ENCODE results near the gene SYNPR.
A peak's percentile ranks its signal among the peaks of the same experiment; 100 is the strongest.

SYNPR gene

GRCh38 chr3:63584681-63585080 is 306.6 kb downstream of the SYNPR start:
- Histone ChIP-seq H3K9ac (ENCODE audit: low read length) (no peak overlapping the region), H3K56ac (ENCODE audit: low read length) (no peak overlapping the region), H3K27ac (ENCODE audit: low read depth, low read length) (no peak overlapping the region), H3K18ac (ENCODE audit: low read length) (no peak overlapping the region), H3K4me3 (ENCODE audit: low read length) (no peak overlapping the region), H2BK120ac (ENCODE audit: low read depth, low read length) (no peak overlapping the region), H3K27me3 (ENCODE audit: insufficient read depth, low read length, poor library complexity) (no peaks in the 10 kb centered on the region), H2BK15ac (replicated peaks; ENCODE audit: low read depth) (no peak overlapping the region), H3K36me3 (ENCODE audit: control insufficient read depth, insufficient read depth, low read length) (no peaks in the 10 kb centered on the region), H3K4me2 (ENCODE audit: low read length) (no peak overlapping the region), H3K4ac (ENCODE audit: low read depth, low read length) (no peak overlapping the region), H2AK5ac (ENCODE audit: low read length) (no peak overlapping the region), H3K23ac (ENCODE audit: low read length) (no peak overlapping the region), H4K8ac (ENCODE audit: low read depth, low read length) (no peak overlapping the region), H3K79me1 (ENCODE audit: low read length) (no peaks in the 10 kb centered on the region), H4K5ac (ENCODE audit: low read length) (no peak overlapping the region), H3K79me2 (ENCODE audit: control insufficient read depth, insufficient read depth, low read length) (no peaks in the 10 kb centered on the region), H2BK5ac (ENCODE audit: low read length) (no peak overlapping the region), H3K4me1 (ENCODE audit: control insufficient read depth, low read depth, low read length) (peaks cover 2% of the 10 kb centered on the region)
- no CpG with 5 or more reads among the region's 1 CpG for WGBS (ENCODE audit: extremely low coverage, insufficient coverage, low lambda C conversion rate)
- no peak for DNase-seq

- Histone ChIP-seq H3K23ac (ENCODE audit: low read length) (no peak overlapping the region), H3K4ac (ENCODE audit: low read depth, low read length) (no peak overlapping the region), H2BK5ac (ENCODE audit: low read length) (no peak overlapping the region), H3K27ac (ENCODE audit: low read depth, low read length) (no peak overlapping the region), H3K4me3 (ENCODE audit: low read length) (no peak overlapping the region), H3K56ac (ENCODE audit: low read length) (no peak overlapping the region), H2AK5ac (ENCODE audit: low read length) (no peak overlapping the region), H3K79me1 (ENCODE audit: low read length) (no peaks in the 10 kb centered on the region), H2BK15ac (replicated peaks; ENCODE audit: low read depth) (no peak overlapping the region), H3K27me3 (ENCODE audit: insufficient read depth, low read length, poor library complexity) (no peaks in the 10 kb centered on the region), H3K79me2 (ENCODE audit: control insufficient read depth, insufficient read depth, low read length) (no peaks in the 10 kb centered on the region), H2BK120ac (ENCODE audit: low read depth, low read length) (no peak overlapping the region), H3K18ac (ENCODE audit: low read length) (no peak overlapping the region), H3K36me3 (ENCODE audit: control insufficient read depth, insufficient read depth, low read length) (no peaks in the 10 kb centered on the region), H4K5ac (ENCODE audit: low read length) (no peak overlapping the region), H3K4me1 (ENCODE audit: control insufficient read depth, low read depth, low read length) (peaks cover 2% of the 10 kb centered on the region), H3K9ac (ENCODE audit: low read length) (no peak overlapping the region), H3K4me2 (ENCODE audit: low read length) (no peak overlapping the region), H4K8ac (ENCODE audit: low read depth, low read length) (no peak overlapping the region)
- no CpG with 5 or more reads among the region's 1 CpG for WGBS (ENCODE audit: extremely low coverage, insufficient coverage, low lambda C conversion rate)
- DNase-seq = no peak
Measured at GRCh38 chr3:63585927-63586326, 307.8 kb downstream of the SYNPR start.

DNA sequence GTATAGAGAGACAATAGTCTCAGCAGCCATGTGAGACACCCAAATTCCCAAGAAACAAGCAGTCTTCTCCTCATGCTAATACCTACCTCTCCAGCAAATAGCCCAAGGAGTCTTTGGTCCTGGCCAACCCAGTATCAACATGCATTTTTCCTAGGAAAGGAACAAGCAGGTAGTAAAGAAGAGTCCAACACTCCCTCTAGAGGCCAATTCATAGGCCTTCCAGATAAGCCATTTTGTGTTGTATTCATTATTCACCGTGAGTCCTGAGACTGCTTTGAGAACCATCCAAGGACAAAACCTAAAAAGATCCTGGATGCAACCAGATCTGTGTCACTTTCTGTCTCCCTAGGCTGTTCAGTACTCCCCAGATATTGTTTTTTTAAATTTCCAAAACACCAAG is 310.8 kb downstream of the SYNPR start:
- Histone ChIP-seq H3K9ac (ENCODE audit: low read length) (no peak overlapping the region), H3K4me2 (ENCODE audit: low read length) (no peak overlapping the region), H3K23ac (ENCODE audit: low read length) (no peak overlapping the region), H2BK120ac (ENCODE audit: low read depth, low read length) (no peak overlapping the region), H2BK5ac (ENCODE audit: low read length) (no peak overlapping the region), H3K4ac (ENCODE audit: low read depth, low read length) (no peak overlapping the region), H3K36me3 (ENCODE audit: control insufficient read depth, insufficient read depth, low read length) (no peaks in the 10 kb centered on the region), H4K5ac (ENCODE audit: low read length) (no peak overlapping the region), H3K18ac (ENCODE audit: low read length) (no peak overlapping the region), H4K8ac (ENCODE audit: low read depth, low read length) (no peak overlapping the region), H2BK15ac (replicated peaks; ENCODE audit: low read depth) (no peak overlapping the region), H3K27ac (ENCODE audit: low read depth, low read length) (no peak overlapping the region), H3K56ac (ENCODE audit: low read length) (no peak overlapping the region), H3K4me1 (ENCODE audit: control insufficient read depth, low read depth, low read length) (peaks cover 2% of the 10 kb centered on the region), H3K79me1 (ENCODE audit: low read length) (no peaks in the 10 kb centered on the region), H3K79me2 (ENCODE audit: control insufficient read depth, insufficient read depth, low read length) (no peaks in the 10 kb centered on the region), H2AK5ac (ENCODE audit: low read length) (no peak overlapping the region), H3K4me3 (ENCODE audit: low read length) (no peak overlapping the region), H3K27me3 (ENCODE audit: insufficient read depth, low read length, poor library complexity) (no peaks in the 10 kb centered on the region)
- WGBS (ENCODE audit: extremely low coverage, insufficient coverage, low lambda C conversion rate) = no CpG with 5 or more reads among the region's 1 CpG
- no peak for DNase-seq

- Histone ChIP-seq H4K5ac (ENCODE audit: low read length) (no peak overlapping the region), H3K79me1 (ENCODE audit: low read length) (no peaks in the 10 kb centered on the region), H3K79me2 (ENCODE audit: control insufficient read depth, insufficient read depth, low read length) (no peaks in the 10 kb centered on the region), H2BK15ac (replicated peaks; ENCODE audit: low read depth) (no peak overlapping the region), H3K9ac (ENCODE audit: low read length) (no peak overlapping the region), H3K18ac (ENCODE audit: low read length) (no peak overlapping the region), H3K4ac (ENCODE audit: low read depth, low read length) (no peak overlapping the region), H2BK120ac (ENCODE audit: low read depth, low read length) (no peak overlapping the region), H3K27me3 (ENCODE audit: insufficient read depth, low read length, poor library complexity) (no peaks in the 10 kb centered on the region), H2BK5ac (ENCODE audit: low read length) (no peak overlapping the region), H4K8ac (ENCODE audit: low read depth, low read length) (no peak overlapping the region), H3K4me1 (ENCODE audit: control insufficient read depth, low read depth, low read length) (no peaks in the 10 kb centered on the region), H3K4me3 (ENCODE audit: low read length) (no peak overlapping the region), H3K36me3 (ENCODE audit: control insufficient read depth, insufficient read depth, low read length) (no peaks in the 10 kb centered on the region), H3K23ac (ENCODE audit: low read length) (no peak overlapping the region), H2AK5ac (ENCODE audit: low read length) (no peak overlapping the region), H3K4me2 (ENCODE audit: low read length) (no peak overlapping the region), H3K27ac (ENCODE audit: low read depth, low read length) (no peak overlapping the region), H3K56ac (ENCODE audit: low read length) (no peak overlapping the region)
- no CpG with 5 or more reads among the region's 2 CpGs for WGBS (ENCODE audit: extremely low coverage, insufficient coverage, low lambda C conversion rate)
- DNase-seq = no peak
Measured at GRCh38 chr3:63593779-63594178, 315.7 kb downstream of the SYNPR start.

DNA sequence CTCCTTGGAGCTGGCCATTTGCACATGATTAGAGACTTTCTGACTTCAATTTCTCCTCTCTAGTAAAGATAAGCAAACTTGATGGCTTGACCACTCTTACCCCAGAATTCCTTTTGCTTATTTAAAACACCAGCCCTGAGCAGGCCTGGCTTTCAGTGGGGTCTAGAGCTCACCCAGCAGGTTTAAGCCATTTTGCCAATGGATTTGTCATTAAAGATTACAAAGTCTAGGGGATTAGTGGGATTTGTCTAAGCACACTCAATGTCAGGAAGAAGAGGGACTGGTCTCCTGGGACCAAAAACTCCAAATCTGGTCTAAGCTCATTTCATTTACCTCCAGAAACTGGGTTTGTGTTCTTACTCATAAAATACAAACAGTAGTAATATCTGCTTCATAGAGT is 317.1 kb downstream of the SYNPR start:
- no peak overlapping the region for H3K4me3 ChIP-seq (ENCODE audit: low read length)
- no peaks in the 10 kb centered on the region for H3K4me1 ChIP-seq (ENCODE audit: control insufficient read depth, low read depth, low read length)
- H3K79me2 ChIP-seq (ENCODE audit: control insufficient read depth, insufficient read depth, low read length) = no peaks in the 10 kb centered on the region
- DNase-seq = peak; percentile 81
- H2BK15ac ChIP-seq (replicated peaks; ENCODE audit: low read depth) = no peak overlapping the region
- H4K8ac ChIP-seq (ENCODE audit: low read depth, low read length) = no peak overlapping the region
- no peak overlapping the region for H3K18ac ChIP-seq (ENCODE audit: low read length)
- H3K23ac ChIP-seq (ENCODE audit: low read length) = no peak overlapping the region
- H3K9ac ChIP-seq (ENCODE audit: low read length) = no peak overlapping the region
- H2AK5ac ChIP-seq (ENCODE audit: low read length) = no peak overlapping the region
- no peak overlapping the region for H2BK5ac ChIP-seq (ENCODE audit: low read length)
- no peak overlapping the region for H2BK120ac ChIP-seq (ENCODE audit: low read depth, low read length)
- H4K5ac ChIP-seq (ENCODE audit: low read length) = no peak overlapping the region
- H3K79me1 ChIP-seq (ENCODE audit: low read length) = no peaks in the 10 kb centered on the region
- no peak overlapping the region for H3K56ac ChIP-seq (ENCODE audit: low read length)
- no peak overlapping the region for H3K4ac ChIP-seq (ENCODE audit: low read depth, low read length)
- no peaks in the 10 kb centered on the region for H3K36me3 ChIP-seq (ENCODE audit: control insufficient read depth, insufficient read depth, low read length)
- H3K27me3 ChIP-seq (ENCODE audit: insufficient read depth, low read length, poor library complexity) = no peaks in the 10 kb centered on the region
- no peak overlapping the region for H3K4me2 ChIP-seq (ENCODE audit: low read length)
- H3K27ac ChIP-seq (ENCODE audit: low read depth, low read length) = no peak overlapping the region

GRCh38 chr3:63597019-63597418 is 318.9 kb downstream of the SYNPR start:
- Histone ChIP-seq H3K27ac (ENCODE audit: low read depth, low read length) (no peak overlapping the region), H3K4ac (ENCODE audit: low read depth, low read length) (no peak overlapping the region), H3K79me1 (ENCODE audit: low read length) (no peaks in the 10 kb centered on the region), H3K36me3 (ENCODE audit: control insufficient read depth, insufficient read depth, low read length) (no peaks in the 10 kb centered on the region), H3K27me3 (ENCODE audit: insufficient read depth, low read length, poor library complexity) (no peaks in the 10 kb centered on the region), H4K5ac (ENCODE audit: low read length) (no peak overlapping the region), H3K4me2 (ENCODE audit: low read length) (no peak overlapping the region), H3K18ac (ENCODE audit: low read length) (no peak overlapping the region), H4K8ac (ENCODE audit: low read depth, low read length) (no peak overlapping the region), H2BK5ac (ENCODE audit: low read length) (no peak overlapping the region), H3K9ac (ENCODE audit: low read length) (no peak overlapping the region), H3K4me3 (ENCODE audit: low read length) (no peak overlapping the region), H2BK15ac (replicated peaks; ENCODE audit: low read depth) (no peak overlapping the region), H2BK120ac (ENCODE audit: low read depth, low read length) (no peak overlapping the region), H3K23ac (ENCODE audit: low read length) (no peak overlapping the region), H3K79me2 (ENCODE audit: control insufficient read depth, insufficient read depth, low read length) (no peaks in the 10 kb centered on the region), H2AK5ac (ENCODE audit: low read length) (no peak overlapping the region), H3K4me1 (ENCODE audit: control insufficient read depth, low read depth, low read length) (no peaks in the 10 kb centered on the region), H3K56ac (ENCODE audit: low read length) (no peak overlapping the region)
- DNase-seq = no peak
- WGBS (ENCODE audit: extremely low coverage, insufficient coverage, low lambda C conversion rate) = no CpG with 5 or more reads among the region's 2 CpGs
